Fibroblast of skin of left biceps (primary cell): ENCODE results near the gene ITGB4.

Experiments
- DNase-seq, 2 experiments: peaks; one replicate each; pipeline ENCODE4 v3.0.0-alpha.2; 2013; ENCODE audit warnings: low read depth in 2 of 2

ITGB4 gene

DNA sequence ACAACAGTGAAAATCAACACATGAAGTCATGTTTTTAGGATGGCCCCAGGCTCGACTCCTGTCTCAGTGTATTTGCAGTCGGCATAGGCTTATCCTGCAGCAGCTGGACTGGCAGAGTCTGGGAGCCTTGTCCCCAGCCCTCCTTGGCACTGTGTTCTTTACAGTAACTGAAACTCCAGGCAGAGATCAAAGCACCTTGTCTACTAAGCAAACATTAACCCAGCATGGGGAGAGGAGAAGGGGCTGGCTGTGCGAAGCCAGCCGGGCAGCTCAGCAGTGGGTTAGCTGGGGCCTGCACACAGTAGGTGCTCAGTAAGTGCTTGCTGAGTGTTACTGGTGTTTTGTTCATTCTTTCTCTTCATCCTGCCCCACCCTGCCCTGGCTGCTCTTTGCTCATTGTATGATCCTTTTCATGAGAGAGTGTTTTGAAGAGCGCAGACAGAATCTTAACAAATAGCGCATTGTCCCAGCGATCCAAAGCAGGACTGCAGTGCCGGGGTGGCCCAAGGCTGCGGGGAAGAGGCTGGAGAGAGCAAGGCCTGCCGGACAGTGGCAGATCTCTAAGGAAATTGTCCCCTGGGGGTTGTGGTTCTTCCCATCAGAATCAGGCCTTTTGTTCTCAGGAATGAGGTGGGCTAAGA, 23.5 kb upstream of the ITGB4 start:
- no peak for DNase-seq

DNA sequence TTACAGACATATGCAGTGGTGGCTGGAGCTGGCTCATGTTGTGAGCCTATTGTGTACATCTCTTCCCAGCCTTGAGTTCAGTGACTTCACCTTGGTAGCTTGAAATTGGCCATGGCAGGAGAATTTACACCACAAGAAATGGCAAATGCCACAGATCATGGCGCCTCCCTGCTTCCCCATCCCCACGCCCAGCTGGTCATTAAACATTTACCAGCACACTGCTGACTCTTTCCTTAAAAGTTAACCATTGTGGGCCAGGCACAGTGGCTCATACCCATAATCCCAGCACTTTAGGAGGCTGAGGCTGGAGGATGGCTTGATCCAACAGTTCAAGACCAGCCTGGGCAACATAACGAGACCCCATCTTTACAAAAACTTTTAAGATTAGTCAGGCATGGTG, 22.6 kb upstream of the ITGB4 start:
- DNase-seq, result no peak

- DNase-seq, result no peak
These were observed 20.0 kb upstream of the ITGB4 start for GRCh38 chr17:75701288-75701687.

- no peak for DNase-seq
These were observed 18.1 kb upstream of the ITGB4 start for GRCh38 chr17:75703191-75703590.

- no peak for DNase-seq
These were observed 17.7 kb upstream of the ITGB4 start for GRCh38 chr17:75703591-75703990.

GRCh38 chr17:75704963-75705875, 16.0 kb upstream of the ITGB4 start:
- DNase-seq, result no peak

DNA sequence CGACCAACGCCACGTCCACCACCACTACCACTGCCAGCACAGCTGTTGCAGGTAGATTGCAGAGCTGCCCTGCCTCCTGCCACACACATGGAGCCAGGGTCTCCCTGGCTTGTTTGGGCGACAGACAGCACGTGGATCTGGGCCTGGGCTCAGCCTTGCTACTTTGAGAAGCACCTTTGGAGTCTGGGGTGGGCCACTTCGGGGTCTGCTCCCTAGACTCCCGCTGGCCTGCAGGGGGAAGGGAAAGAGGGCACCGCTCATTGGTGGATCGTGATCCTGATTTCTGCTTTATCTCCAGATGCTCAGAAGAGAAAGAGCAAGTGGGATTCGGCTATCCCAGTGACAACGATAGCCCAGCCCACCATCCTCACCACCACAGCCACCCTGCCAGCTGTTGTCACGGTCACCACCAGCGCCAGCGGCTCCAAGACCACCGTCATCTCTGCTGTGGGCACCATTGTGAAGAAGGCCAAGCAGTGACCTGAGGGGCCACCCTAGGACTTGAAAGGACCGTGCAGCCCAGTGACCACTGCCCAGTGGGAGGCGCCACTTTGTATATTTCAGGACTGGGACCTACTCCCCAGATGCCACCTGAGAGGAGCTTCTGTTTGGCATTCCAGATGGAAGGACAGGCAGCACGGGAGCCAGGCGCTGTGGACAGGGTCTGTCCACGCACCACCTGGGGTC, 15.1 kb upstream of the ITGB4 start:
- DNase-seq, result no peak

DNA sequence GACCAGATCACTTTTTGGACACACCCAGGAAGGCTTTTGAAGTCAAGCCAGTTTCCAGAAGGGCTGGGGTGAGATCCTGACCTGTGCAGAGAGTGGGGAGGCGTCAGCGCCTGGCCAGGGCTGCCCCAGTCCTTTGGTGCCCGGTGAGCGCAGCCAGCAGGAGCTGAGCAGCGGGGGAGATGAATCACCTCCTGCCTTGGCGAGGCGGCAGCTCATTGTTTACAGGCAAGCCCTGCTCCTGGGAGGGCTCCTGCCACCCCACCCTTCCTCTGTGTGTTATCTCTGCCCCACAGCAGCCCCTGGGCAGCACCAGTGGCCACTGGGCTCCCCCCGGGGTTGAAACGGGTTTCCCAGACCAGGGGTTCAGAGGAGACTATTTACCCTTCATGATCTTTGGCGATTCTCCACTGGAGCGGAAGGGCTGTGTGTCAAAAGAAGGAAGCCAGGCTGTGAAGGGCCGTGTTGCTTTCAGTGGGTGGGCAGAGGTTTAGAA, 14.1 kb upstream of the ITGB4 start:
- no peak for DNase-seq

DNA sequence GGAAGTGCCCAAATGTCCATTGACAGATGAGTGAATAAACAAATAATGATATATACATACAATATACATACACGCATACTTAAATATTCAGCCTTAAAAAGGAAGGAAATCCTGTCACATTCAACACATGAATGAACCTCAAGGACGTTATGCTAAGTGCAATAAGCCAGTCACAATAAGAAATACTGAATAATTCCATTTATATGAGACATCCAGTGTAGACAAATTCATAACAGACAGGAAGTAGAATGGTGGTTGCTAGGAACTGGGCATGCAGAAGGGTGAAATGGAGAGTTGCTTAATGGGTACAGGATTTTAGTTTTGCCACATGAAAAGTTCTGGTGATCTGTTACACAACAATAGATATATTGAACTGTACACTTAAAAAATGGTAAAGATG, 8.8 kb upstream of the ITGB4 start:
- DNase-seq, result no peak

- no peak for DNase-seq
These were observed 1.5 kb upstream of the ITGB4 start for GRCh38 chr17:75719732-75720131.

GRCh38 chr17:75721463-75722011, 278 bp downstream of the ITGB4 start:
- DNase-seq, result no peak

DNA sequence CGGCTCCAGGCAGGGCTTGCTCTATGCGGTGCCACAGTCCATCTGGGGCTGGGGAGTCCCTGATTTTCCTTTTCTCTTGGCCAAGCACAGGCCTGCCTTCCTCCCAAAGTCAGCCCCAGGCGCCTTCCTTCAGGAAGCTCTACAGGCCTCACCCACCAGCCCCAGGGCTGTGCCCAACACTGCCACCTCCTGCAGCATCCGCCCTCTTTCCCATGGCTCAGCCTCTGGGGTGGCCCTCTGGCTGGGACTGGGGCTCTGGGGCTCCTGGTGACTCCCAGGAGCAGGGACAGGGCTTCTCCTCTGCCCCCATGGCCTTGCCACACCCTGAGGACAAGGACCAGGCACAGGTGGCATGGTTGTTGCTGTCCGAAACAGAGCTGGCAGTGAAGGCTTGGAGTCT, 817 bp downstream of the ITGB4 start:
- no peak for DNase-seq

GRCh38 chr17:75722542-75723095, 1.4 kb downstream of the ITGB4 start:
- no peak for DNase-seq

DNA sequence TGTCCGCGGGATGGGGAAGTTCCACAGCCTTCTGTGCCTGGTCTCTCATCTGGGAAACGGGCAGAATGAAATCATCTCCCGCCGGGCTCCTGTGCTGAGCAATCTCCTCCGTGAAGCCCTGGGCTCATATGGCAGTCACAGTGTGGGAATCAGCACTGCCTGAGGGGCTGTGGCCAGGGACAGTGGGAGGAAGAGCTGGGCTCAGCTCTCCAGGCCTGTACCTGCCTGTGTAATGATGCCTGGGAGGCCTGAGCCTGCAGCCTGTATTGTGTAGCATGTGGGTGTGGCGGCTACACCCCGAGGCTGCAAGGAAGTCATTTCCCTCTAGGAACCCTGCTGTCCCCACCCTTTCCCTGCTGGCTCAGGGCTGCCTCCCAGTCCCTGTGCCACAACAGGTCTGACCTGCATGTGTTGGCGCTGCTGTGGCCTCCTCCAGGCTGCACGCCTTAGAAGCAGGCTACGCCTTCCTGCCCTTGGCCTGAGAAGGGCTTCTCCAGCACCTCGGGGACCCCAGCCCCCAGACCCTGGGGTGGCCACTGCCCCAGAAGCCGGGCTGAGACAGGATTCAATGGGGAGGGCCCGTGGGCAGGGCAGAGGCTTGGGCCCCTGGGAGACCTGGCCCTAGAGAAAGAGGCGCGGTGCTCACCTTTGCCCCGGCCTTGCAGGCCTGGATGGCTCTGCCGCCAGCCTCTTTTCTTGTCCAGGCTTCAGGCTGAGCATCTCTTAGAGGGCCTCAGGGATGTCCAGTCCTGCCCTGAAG, 2.1 kb downstream of the ITGB4 start:
- DNase-seq, result no peak

DNA sequence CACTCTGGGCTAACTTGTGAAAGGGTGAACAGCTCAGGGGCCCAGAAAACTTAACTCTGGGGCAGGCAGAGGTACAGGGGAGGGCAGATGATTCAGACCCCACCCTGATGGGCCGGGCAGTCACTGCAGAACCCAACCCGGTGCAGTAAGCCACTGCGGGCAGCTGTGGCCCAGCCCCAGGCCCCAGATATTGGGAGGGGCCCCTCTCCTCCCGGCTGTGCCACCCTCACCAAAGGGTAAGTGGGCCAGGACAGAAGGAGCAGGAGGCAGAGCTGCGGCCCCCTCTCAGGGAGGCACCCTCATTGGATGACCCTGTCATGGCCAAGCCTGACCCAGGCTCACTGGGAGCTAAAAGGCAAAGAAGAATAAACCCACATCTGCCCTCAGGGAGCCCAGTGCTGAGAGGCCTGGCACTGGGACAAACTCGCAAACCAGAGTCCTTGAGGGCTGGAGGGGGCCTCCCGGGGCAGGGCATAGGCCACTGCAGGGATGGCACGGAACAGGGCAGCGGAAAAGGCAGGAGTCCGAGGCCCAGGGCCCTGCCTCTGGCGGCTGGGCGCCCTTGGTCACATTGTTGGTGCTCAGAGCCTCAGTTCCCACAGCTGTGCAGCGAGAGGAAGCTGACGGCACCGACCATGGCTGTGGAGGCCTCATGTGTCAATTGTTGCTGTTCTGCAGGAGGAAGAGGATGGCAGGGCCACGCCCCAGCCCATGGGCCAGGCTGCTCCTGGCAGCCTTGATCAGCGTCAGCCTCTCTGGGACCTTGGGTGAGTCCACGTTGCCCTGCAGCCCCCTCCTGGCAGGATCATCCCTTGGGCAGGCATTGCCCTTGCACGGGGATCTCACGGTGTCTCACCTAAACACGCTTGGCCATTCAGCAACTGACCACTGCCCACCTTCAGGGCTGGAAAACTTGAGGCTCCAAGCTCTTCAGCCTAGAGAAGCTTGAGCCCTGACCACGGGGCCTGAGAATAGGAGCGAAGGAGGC, 3.1 kb downstream of the ITGB4 start:
- DNase-seq, result no peak

- no peak for DNase-seq
These were observed 4.2 kb downstream of the ITGB4 start for GRCh38 chr17:75725504-75725903.

- no peak for DNase-seq
These were observed 6.1 kb downstream of the ITGB4 start for GRCh38 chr17:75727391-75727790.

- DNase-seq, result no peak
These were observed 8.1 kb downstream of the ITGB4 start for GRCh38 chr17:75729351-75729750.

- no peak for DNase-seq
These were observed 8.8 kb downstream of the ITGB4 start for GRCh38 chr17:75730065-75730464.
